Measurements from ENCODE around the gene FUT2.
"Not testable (repeated sequence)": the region's sequence is repeated elsewhere in the genome, so short reads cannot be mapped to it uniquely, and the experiment has no call there.

Gene FUT2

DNA sequence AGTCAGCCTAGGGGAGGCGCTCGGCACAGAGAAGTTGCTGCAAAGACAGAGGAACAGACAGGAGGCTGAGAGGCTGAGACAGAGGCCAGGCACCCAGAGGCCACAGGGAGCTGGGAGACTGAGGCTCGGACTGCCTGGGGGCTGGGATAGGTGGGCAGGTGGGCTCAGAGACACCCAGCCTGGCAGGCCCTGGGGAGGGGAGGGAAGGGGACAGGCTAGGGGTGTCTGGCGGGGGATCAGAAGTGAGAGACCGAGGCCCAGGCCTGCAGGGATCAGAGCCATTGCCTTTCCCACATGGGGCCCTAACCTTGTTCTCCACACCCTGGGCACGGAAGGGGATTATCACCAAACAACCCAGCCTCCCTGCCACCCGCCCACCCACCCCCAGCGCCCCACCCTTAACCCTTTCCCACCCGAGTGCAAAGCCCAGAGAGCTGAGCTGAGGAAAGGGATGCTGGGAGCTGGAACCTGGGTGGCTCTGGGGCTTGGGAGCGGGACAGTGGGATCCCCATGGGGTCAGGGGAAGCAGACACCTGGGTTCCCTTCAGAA, 24.2 kb upstream of the FUT2 start:
- no peak for DNase-seq

DNA sequence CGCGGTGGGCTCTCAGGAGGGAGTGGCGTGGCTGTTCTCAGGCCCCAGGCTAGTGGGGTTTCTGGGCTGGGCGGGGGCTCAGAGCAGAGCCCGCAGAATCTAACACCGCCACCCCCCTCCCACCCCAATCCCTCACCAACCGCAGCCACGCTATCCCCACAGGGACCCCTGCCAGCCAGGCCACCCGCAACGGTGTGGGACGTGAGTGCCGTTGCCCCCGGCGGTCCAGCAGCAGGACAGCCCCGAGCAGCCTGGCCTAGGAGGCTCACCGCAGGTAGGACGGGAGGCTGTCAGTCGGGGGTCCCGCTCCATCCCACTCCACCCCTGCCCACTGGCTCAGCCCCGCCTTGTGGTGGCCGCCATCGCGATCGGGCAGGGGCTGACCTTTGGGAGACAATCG, 22.8 kb upstream of the FUT2 start, which contains the start of gene NTN5:
TSS of gene NTN5 (minus strand) at position 24 of the 400 bp plus-strand sequence. CDS start 2,031 bp downstream, outside the sequence.
- DNase-seq: no peak

DNA sequence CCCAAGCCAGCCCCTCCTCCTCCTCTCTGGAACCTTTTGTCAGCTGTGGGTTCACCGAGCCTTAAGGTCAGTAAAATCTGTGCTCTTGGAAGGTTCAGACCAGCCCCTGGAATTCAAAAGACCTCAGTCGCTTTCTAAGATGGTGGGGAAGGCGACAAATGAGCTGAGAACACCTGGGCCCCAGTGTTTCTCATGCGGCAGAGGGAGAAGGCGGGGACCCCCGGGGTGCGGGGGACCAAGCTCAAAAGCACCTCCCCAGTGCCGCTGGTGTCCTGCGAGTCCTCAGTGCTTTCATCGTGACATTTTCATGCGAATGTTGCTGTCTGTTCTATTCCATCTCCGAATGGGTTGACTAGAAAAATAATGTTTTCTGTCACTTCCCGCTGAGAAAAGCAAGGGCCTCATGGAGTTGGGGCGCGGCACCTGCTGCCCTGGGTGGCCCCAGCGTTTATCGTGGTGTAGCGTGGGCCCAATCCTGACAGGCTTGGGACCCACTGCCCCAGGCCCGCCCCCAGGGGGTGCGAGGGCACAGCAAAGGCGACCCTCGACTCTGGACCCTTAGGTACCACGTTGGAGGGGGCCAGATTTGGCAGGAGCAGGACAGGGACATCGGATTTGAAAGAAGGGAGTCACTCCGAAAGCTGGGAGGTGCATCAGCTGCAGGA, 22.2 kb upstream of the FUT2 start:
- no peak for DNase-seq

DNA sequence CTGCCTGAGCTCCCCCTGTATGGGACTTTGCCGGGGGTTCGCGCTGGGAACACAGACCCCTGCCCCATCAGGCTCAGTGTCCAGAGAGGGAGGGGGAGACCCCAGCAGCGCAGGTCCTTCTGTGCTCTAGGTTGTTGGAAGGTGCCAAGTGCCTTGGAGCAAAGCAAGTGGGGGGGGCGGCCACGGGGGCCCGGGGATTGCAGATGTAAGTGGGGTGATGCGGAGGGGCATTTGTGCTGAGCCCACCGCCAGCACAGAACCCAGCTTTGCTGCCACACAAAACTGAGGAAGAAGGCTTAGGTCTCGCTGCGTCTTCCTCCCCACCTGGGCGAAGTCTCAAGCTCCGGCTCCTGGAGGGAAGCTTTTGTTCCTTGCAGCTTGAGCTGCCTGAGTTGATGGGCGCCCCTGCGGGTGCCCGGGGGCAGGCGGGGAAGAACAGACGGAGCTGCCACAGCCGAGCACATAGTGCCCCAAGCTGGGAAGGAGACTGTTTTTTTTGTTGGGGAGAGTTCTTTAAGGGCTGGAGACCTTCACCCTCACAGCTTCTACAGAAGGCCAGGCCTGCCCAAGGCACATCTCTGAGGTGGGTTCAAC, 21.5 kb upstream of the FUT2 start:
- no peak for DNase-seq

DNA sequence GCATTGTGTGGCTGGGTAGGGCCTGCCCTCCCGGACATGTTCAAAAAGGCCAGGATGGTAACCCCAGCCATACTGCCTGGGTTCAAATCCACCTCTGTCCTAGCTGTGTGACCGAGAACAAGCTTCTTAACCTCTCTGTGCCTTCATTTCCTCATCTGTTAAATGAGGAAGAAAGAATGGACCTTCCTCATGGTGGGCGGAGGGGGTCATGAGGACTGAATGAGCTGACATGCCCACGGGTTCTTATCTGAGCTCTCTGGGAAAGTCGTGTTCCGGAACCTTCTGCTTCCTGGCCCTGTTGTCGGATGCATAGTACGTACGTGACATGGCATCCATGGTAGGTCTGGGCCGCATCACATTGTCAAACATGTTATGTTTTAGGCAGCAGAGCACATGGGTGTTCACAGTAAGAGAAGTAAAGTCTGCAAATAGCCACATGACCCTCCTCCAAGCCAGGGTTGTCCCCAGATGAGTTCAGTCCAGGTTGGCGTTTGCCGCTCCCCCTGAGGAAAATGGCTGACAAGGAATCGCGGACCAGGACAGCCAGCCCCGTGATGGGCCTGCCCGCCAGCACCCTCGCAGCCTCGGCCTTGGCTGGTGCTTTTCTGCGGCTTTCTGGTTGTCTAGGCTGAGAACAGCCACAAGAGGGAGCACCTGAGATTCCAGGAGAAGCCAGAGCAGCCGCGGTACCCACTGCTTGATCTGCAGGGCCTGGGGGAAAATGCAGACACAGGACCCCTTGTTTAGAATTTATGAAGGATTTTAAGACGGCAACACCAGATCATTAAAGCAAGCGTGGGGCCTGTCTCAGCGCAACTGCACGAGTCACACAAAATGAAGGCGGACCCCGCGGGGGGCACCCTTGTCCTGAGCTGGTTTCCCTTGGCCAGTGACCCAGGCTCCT, 20.6 kb upstream of the FUT2 start:
- peak; percentile 89 for DNase-seq

DNA sequence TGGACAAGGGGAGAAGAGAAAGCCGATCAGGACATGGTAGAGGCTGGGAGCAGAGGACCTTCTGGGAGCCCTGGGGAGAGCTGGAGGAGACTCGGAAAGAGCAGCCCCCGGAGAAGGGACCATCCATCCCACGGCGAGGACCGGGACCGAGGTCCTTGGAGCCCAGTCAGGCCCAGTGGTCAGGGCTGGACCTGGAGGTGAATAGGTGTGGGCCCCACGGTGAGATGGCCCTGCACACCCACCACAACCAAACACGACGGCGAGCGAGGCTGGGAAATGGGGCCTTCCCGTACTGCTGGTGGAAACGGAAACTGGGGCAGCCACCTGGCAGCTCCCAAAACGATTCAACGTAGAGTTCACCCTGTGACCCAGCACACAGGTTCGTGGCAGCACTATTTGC, 19.3 kb upstream of the FUT2 start:
- no peak for DNase-seq

DNA sequence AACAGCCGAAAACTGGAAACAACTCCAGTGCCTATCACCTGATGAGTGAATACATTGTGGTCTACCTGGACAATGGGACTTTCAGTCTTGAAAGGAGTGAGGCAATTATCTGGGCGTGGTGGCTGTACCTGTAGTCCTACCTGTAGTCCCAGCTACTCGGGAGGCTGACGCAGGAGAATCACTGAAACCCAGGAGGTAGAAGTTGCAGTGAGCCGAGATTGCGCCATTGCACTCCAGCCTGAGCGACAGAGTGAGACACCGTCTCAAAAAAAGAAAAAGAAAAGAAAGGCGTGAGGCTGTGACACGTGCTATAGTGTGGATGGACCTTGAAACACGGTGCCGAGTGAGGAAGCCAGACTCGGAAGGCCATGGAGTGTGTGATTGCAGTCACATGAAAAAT, 18.9 kb upstream of the FUT2 start:
- no peak for DNase-seq

DNA sequence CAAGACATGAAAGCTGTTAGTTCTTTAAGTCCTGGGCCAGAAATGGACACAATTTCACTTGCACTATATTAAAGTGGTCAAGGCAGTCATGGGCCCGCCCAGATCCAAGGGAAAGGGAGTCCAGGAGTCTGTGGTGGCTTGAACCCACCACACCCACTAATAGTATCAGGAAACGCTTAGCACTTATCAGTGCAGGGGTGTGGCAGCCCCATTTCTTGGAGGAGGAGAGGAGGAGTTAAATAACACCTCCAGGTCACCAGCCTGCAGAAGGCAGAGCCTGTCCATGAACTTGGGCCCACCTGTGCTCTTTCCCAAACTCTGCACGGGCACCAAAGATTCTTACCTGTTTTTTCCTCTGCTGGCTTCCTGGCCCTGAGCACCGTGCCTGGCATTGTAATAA, 17.6 kb upstream of the FUT2 start:
- DNase-seq: no peak

DNA sequence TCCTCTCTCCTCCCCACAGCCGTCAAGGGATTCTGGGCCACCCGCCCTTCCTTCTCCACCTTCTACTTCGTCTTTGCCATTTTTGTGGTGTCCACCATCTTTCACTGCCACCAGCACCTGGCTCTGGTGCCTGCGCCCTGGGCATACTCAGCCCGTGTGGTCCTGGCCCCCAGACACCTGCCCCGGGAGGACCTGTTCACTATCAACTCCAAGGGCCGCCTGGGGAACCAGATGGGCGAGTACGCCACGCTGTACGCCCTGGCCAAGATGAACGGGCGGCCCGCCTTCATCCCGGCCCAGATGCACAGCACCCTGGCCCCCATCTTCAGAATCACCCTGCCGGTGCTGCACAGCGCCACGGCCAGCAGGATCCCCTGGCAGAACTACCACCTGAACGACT, 15.8 kb upstream of the FUT2 start:
- DNase-seq: not testable (repeated sequence)

DNA sequence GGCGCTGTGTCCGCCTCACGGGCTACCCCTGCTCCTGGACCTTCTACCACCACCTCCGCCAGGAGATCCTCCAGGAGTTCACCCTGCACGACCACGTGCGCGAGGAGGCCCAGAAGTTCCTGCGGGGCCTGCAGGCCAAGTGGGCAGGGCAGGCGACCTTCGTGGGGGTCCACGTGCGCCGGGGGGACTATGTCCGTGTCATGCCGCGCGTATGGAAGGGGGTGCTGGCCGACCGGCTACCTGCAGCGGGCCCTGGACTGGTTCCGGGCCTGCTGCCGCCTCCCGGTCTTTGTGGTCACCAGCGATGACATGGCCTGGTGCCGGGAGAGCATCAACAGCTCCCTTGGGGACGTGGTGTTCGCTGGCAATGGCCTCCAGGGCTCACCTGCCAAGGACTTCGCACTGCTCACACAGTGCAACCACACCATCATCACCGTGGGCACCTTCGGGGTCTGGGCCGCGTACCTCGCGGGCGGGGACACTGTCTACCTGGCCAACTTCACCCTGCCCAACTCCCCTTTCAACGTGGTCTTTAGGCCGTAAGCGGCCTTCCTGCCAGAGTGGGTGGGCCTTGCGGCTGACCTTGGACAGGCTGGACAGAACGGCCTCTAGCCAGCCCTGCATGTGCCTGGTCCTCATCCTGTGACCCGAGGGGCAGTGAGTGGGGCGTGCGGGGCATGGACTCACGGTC, 15.2 kb upstream of the FUT2 start:
- no peak for DNase-seq

DNA sequence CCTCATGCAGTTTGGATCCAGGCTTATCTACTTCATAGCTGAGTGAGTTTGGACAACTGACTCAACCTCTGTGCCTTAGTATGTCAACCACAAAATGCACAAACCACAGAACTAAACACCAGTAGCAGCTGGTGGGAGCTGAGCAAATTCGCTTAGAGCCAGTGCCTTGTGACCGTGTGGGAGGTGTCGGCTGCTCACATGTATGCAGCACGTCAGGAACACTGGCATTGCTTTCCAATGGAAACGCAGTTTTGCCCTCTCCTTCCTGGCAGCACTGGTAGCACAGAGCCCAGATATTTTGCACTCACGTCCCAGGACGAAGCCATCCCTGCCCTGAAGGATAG, 14.7 kb upstream of the FUT2 start:
- no peak for DNase-seq

DNA sequence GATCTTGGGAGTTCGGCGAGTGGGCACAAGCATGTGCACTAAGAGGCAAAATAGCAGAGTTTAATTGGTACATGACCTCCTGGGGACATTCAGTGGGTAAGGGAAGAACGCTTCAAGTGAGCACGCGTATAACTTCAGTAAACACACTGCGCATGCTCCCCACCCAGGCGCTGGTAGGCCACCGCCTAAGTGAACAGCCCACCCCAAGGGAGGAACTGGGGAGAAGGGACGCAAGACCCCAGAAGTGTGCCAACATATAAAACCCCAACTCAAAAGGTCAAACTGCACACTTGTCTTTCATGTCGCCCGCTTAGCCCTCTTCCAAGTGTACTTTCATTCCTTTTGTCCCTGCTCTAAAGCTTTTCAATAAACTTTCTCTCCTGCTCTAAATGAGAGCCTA, 12.4 kb upstream of the FUT2 start:
- peak; percentile 86 for DNase-seq

DNA sequence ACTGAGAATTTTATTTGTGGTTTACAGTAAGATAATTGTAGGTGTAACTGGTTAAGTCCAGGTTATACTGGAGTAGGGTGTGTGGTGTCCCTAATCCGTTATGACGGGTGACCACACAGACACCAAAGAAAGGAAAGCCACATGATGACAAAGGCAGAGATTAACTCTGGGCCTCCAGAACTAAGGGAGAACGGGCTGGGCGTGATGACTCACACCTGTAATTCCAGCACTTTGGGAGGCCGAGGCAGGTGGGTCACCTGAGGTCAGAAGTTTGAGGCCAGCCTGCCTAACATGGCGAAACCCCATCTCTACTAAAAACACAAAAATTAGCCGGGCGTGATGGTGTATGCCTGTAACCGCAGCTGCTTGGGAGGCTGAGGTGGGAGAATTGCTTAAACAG, 10.2 kb upstream of the FUT2 start:
- DNase-seq: no peak

DNA sequence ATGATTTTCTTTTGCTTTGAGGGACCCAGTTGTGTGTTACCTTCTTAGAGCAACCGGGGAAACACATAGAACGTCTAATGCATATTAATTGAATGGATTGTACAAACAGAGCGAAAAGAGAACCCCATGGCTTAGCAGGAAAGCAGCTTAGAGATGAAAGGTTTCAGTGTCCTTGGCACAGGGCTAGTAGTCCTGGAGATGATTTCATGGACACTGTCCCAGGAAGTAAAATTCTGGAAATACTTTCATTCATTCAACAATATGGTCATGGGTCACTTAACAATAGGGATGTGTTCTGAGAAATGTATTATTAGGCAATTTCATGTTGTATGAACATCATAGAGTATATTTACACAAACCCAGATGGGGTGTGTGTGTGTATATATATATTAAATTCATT, 9.7 kb upstream of the FUT2 start:
- peak; percentile 27 for DNase-seq

DNA sequence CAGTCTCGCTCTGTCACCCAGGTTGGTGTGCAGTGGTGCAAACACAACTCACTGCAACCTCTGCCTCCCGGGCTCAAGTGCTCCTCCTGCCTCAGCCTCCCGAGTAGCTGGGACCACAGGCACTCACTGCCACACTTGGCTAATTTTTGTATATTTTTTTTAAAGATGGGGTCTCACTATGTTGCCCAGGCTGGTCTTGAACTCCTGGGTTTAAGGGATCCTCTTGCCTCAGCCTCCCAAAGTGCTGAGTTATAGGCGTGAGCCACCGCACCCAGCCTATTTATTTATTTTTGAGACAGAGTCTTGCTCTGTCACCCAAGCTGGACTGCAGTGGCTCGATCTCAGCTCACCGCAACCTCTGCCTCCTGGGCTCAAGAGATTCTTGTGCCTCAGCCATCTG, 9.1 kb upstream of the FUT2 start:
- DNase-seq: not testable (repeated sequence)

DNA sequence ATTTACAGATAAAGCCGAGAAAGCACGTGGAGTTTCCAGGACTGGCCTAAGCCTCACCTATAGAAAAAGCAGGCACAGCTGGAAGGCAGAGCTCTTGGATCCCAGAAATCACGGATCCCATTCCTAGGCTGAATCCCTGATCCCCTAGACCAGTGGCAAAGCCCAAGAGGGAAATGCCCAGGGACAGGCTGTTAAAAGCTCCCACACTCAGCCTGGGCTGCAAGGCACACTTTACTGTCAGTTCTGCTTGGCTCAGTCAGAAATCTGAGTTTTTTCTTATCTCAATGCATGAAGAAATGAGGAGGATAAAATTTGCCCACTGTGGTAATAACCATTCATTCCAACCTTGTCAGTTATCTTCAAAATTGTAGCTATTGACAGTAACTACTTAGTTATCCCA, 8.0 kb upstream of the FUT2 start:
- no peak for DNase-seq

DNA sequence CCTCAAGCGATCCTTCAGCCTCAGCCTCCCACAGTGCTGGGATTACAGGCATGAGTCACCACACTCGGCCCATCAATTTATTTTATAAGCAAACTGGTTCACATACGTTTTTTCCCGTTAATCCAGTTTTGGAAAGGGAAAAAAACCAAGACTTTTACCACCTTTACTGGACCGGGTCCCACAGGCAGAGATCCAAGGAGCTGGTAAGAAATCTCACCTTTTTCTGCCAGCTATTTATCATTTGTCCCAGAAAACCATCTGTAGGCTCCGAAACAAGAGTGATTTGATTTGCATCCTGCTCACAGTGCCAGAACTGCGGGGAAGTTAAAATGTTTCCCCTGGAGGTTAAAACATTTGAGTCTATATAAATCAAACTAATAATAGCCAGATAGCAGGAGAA, 6.3 kb upstream of the FUT2 start:
- DNase-seq: no peak

DNA sequence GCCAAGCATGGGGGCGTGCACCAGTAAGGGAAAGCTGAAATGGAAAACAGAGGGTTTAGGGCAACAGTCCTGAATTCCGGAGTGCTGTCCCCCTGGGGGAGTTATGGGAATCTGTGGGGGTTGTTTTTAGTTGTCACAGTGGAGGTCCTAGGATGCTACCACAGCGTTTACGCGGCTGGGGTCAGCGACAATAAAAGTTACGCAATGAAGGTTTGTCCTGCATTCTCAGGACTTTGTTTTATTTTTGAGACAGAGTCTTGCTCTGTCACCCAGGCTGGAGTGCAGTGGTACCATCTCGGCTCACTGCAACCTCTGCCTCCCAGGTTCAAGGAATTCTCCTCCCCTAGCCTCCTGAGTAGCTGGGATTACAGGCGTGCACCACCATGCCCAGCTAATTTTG, 2.1 kb upstream of the FUT2 start:
- not testable (repeated sequence) for DNase-seq

DNA sequence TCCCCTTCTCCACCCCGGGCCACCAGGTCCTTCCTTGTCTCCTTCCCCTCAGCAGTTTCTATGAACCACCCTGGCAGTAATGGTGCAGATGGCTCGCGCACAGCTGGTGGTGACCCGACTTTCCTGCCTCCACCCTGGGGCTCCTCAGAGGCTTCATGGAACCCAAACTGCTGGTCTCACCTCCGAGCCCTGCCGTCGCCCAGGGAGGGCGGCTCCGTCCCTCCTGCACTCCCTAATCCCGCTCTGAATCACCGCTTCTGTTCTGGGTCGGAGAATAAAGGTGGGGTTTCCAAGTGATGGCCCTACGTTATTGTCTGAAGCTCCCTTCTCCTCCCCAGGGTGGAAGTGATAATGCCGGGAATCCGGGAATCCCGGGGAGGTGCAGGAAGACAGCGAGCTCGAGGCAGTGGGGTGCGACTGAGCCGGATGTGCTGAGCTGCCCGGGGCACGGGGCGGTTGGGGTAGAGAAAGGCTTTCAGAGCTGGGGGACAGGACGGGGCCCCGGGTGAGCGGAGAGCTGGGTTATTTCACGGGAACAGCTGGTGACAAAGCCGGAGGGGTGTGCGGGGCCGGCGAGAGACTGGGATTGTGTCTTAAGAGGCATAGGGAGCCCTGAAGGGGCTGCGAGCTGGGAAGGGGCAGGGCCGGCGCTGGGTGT, 711 bp downstream of the FUT2 start:
- no peak for DNase-seq

DNA sequence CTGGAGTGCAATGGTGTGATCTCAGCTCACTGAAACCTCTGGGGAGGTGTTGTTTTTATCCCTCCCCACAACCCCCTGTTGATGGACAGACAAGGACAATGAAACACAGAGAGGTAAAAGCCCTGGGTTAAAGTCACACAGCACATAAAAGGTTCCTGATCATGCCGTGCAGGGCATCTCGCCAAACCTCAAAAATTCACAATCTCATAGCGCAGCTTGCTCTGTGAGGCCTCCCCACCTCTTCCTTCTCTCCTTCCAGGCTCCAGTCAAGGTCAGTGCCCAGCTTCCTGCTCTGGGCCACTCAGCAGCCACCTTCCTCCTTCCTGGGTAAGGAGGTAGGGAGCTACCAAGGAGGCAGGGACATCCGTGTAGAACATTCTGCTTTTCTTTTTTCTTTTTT, 2.3 kb downstream of the FUT2 start:
- no peak for DNase-seq

DNA sequence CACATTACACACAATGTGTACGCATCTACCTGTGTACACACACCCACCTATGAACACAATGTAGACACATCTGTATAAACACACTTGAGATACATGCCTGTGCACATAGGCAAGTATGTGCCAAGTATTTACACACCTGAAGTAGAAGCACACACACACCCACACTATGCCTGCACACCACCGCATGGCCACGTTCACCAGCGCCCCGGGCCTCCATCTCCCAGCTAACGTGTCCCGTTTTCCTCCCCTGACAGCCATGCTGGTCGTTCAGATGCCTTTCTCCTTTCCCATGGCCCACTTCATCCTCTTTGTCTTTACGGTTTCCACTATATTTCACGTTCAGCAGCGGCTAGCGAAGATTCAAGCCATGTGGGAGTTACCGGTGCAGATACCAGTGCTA, 6.9 kb downstream of the FUT2 start:
- DNase-seq: no peak

DNA sequence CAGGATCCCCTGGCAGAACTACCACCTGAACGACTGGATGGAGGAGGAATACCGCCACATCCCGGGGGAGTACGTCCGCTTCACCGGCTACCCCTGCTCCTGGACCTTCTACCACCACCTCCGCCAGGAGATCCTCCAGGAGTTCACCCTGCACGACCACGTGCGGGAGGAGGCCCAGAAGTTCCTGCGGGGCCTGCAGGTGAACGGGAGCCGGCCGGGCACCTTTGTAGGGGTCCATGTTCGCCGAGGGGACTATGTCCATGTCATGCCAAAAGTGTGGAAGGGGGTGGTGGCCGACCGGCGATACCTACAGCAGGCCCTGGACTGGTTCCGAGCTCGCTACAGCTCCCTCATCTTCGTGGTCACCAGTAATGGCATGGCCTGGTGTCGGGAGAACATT, 7.5 kb downstream of the FUT2 start:
- DNase-seq: no peak

DNA sequence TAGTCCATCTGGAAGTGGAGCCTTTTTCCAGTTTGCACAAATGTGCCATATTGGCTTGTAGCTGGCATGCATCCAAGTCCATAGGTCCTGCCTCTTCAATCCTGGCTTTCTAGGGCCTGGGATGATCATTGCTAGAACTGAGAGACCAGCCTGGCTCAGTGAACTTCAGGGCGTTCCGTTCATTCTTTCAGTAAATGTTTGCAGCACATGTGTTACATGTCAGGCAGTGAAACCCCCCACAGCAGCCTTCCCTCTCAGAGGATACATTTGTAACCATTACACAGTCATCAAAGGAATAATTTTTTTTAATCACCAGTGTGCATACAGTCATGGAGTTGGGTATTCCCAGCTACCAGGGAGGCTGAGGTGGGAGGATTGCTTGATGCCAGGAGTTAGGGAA, 9.7 kb downstream of the FUT2 start:
- no peak for DNase-seq

Measured in midbrain (tissue), 1 donor.